WTC11 (cell line): ENCODE results near the gene NFKBIE. TPM values are rescaled to one million over a fixed set of nuclear protein-coding genes. Genes with fewer than 3 reads are reported as not detected.
A peak's percentile ranks its signal among the peaks of the same experiment; 100 is the strongest.

Source experiments
- ATAC-seq: fragments of 200-7000 bp; cut with Tn5 transposase; 2 replicates; pipeline ENCODE4 v1.10.0; 2021; ENCODE audit warnings: mild to moderate bottlenecking, moderate library complexity
- CTCF ChIA-PET: fragments of 300-600 bp; sonication (Branson Sonifier 250); formaldehyde crosslinking; loops from one replicate; lab custom pipeline; 2021; ENCODE audit warnings: antibody characterized with exemption; lab: Charles Lee
- POLR2A ChIA-PET: fragments of 350-600 bp; sonication (Branson Sonifier 250); formaldehyde crosslinking; loops from one replicate; lab custom pipeline; 2021; ENCODE audit warnings: antibody characterized with exemption; lab: Charles Lee
- DNase-seq: peaks from one replicate; pipeline ENCODE4 v3.0.0; 2021; ENCODE audit warnings: low spot score
- H3K27ac Mint-ChIP-seq: 2 replicates; pipeline ENCODE4 v1.8.0; 2021; ENCODE audit warnings: mixed read lengths
- H3K27me3 Mint-ChIP-seq: 2 replicates; pipeline ENCODE4 v1.8.0; 2021; ENCODE audit warnings: low read depth, mild to moderate bottlenecking, moderate library complexity, mixed read lengths
- H3K36me3 Mint-ChIP-seq: 2 replicates; pipeline ENCODE4 v1.8.0; 2021; ENCODE audit warnings: mixed read lengths
- H3K4me1 Mint-ChIP-seq: 2 replicates; pipeline ENCODE4 v1.8.0; 2022; ENCODE audit warnings: mixed read lengths
- H3K4me3 Mint-ChIP-seq: 2 replicates; pipeline ENCODE4 v1.8.0; 2021; ENCODE audit warnings: mild to moderate bottlenecking, moderate library complexity, mixed read lengths
- H3K9me3 Mint-ChIP-seq: 2 replicates; pipeline ENCODE4 v1.8.0; 2021; ENCODE audit warnings: mixed read lengths
- ETV6 ChIP-seq: sonication (generic); formaldehyde crosslinking; IDR thresholded peaks from 2 replicates; pipeline ENCODE4 v1.8.1; 2022; ENCODE audit warnings: mild to moderate bottlenecking, missing genetic modification reagents
- NFATC4 ChIP-seq: fragments of 250-450 bp; sonication (Bioruptor Pico); IDR thresholded peaks from 2 replicates; pipeline ENCODE4 v1.9.0; 2021; ENCODE audit warnings: mild to moderate bottlenecking
- NFE2L1 ChIP-seq: sonication (generic); formaldehyde crosslinking; IDR thresholded peaks from 2 replicates; pipeline ENCODE4 v1.8.1; 2023; ENCODE audit warnings: missing genetic modification reagents
- RELA ChIP-seq: sonication (generic); formaldehyde crosslinking; IDR thresholded peaks from 2 replicates; pipeline ENCODE4 v1.8.1; 2022; ENCODE audit warnings: missing genetic modification reagents, mild to moderate bottlenecking, borderline replicate concordance
- RORB ChIP-seq: fragments of 250-450 bp; sonication (Bioruptor Pico); IDR thresholded peaks from 2 replicates; pipeline ENCODE4 v1.9.0; 2021; ENCODE audit warnings: mild to moderate bottlenecking
- TP53 ChIP-seq: sonication (generic); formaldehyde crosslinking; IDR thresholded peaks from 2 replicates; pipeline ENCODE4 v1.8.1; 2023; ENCODE audit warnings: mild to moderate bottlenecking, missing genetic modification reagents
- ZNF317 ChIP-seq: sonication (generic); formaldehyde crosslinking; IDR thresholded peaks from 2 replicates; pipeline ENCODE4 v1.8.1; 2023; ENCODE audit warnings: low read depth, mild to moderate bottlenecking, moderate library complexity, missing genetic modification reagents, borderline replicate concordance
- total RNA-seq: library from RNA; stranded (reverse); gene quantifications from 3 replicates; pipeline ENCODE4 v1.2.3, GENCODE V29; 2021
- TF ChIP-seq, protein P1 (sequence below): sonication (generic); formaldehyde crosslinking; IDR thresholded peaks from 2 replicates; pipeline ENCODE4 v1.8.0; 2023; ENCODE audit warnings: mild to moderate bottlenecking, missing genetic modification reagents
- TF ChIP-seq, protein P2 (sequence below): sonication (generic); formaldehyde crosslinking; IDR thresholded peaks from 2 replicates; pipeline ENCODE4 v1.8.0; 2022; ENCODE audit warnings: mild to moderate bottlenecking, missing genetic modification reagents
- TF ChIP-seq, protein P3 (sequence below): fragments of 250-450 bp; sonication (Bioruptor Pico); IDR thresholded peaks from 2 replicates; pipeline ENCODE4 v1.9.0; 2021; ENCODE audit warnings: mild to moderate bottlenecking
- TF ChIP-seq, protein P4 (sequence below): sonication (generic); formaldehyde crosslinking; IDR thresholded peaks from 2 replicates; pipeline ENCODE4 v1.8.0; 2022; ENCODE audit warnings: mild to moderate bottlenecking, missing genetic modification reagents
- TF ChIP-seq, protein P5 (sequence below): sonication (generic); formaldehyde crosslinking; IDR thresholded peaks from 2 replicates; pipeline ENCODE4 v1.8.1; 2023; ENCODE audit warnings: mild to moderate bottlenecking, moderate library complexity, missing genetic modification reagents

Gene NFKBIE
- total RNA-seq, 1 experiment from 2014 or later = 10.3 TPM

DNA sequence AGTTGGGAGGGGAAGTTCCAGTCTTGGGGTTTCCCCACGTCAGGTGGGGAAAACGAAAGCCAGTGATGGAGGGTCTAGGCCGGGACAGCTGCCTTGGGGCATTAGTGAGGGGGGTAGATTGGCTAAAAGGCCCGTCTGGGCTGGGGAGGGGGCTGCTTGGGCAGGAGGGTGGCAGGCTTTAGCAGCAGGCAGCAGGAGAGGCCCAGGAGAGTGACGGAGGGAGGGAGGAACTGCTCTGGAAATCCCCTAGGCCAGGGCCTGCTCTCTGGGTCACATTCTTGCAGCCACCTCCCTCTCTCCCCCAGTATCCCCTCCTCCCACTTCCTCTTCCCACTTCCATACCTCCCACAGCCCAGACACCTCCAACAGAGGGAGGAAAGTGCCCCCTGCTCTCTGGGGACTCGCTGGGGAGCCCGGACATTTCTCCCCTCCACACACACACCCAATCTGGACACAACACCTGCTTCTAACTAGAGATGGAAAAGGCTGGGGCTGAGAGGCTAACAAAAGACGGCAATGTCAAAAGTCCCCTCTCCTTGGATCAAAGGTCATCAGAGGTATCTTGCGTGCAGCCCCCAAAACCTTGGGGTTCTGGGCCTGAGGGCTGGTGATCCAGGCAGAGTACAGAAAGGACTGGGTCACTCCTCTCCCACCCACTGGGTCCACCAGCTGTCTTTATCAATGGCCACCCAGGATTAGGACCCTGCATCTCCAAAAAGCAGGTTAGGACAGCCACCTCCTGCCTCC is 1.8 kb downstream of the NFKBIE start:
- DNase-seq (no peak), ATAC-seq (peak; percentile 7)
- CTCF ChIA-PET = interaction anchor here (1.0 to 1.5 kb wide), 2 partner anchors 49 to 167 kb away, joined by 4 read pairs; partner anchors contain the start of gene AARS2
- H3K27ac Mint-ChIP-seq = no peak overlapping the region
- POLR2A ChIA-PET = interaction anchor here (1.2 kb wide), 1 partner anchor 17 kb away, joined by 3 read pairs; the partner anchor contains the start of gene HSP90AB1
- peaks cover 33% of the 10 kb centered on the region for H3K4me1 Mint-ChIP-seq
- TF ChIP-seq, protein P1, sequence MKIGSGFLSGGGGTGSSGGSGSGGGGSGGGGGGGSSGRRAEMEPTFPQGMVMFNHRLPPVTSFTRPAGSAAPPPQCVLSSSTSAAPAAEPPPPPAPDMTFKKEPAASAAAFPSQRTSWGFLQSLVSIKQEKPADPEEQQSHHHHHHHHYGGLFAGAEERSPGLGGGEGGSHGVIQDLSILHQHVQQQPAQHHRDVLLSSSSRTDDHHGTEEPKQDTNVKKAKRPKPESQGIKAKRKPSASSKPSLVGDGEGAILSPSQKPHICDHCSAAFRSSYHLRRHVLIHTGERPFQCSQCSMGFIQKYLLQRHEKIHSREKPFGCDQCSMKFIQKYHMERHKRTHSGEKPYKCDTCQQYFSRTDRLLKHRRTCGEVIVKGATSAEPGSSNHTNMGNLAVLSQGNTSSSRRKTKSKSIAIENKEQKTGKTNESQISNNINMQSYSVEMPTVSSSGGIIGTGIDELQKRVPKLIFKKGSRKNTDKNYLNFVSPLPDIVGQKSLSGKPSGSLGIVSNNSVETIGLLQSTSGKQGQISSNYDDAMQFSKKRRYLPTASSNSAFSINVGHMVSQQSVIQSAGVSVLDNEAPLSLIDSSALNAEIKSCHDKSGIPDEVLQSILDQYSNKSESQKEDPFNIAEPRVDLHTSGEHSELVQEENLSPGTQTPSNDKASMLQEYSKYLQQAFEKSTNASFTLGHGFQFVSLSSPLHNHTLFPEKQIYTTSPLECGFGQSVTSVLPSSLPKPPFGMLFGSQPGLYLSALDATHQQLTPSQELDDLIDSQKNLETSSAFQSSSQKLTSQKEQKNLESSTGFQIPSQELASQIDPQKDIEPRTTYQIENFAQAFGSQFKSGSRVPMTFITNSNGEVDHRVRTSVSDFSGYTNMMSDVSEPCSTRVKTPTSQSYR (CRISPR knock-in tag) = no peak
- TF ChIP-seq ETV6 (CRISPR knock-in tag) = peak; percentile 71
- H3K9me3 Mint-ChIP-seq = no peaks in the 10 kb centered on the region
- H3K27me3 Mint-ChIP-seq = peaks cover 12% of the 10 kb centered on the region
- H3K36me3 Mint-ChIP-seq = peaks cover 4% of the 10 kb centered on the region; the same call in 1 of the 2 replicates
- peak overlapping the region; percentile 95 for H3K4me3 Mint-ChIP-seq

DNA sequence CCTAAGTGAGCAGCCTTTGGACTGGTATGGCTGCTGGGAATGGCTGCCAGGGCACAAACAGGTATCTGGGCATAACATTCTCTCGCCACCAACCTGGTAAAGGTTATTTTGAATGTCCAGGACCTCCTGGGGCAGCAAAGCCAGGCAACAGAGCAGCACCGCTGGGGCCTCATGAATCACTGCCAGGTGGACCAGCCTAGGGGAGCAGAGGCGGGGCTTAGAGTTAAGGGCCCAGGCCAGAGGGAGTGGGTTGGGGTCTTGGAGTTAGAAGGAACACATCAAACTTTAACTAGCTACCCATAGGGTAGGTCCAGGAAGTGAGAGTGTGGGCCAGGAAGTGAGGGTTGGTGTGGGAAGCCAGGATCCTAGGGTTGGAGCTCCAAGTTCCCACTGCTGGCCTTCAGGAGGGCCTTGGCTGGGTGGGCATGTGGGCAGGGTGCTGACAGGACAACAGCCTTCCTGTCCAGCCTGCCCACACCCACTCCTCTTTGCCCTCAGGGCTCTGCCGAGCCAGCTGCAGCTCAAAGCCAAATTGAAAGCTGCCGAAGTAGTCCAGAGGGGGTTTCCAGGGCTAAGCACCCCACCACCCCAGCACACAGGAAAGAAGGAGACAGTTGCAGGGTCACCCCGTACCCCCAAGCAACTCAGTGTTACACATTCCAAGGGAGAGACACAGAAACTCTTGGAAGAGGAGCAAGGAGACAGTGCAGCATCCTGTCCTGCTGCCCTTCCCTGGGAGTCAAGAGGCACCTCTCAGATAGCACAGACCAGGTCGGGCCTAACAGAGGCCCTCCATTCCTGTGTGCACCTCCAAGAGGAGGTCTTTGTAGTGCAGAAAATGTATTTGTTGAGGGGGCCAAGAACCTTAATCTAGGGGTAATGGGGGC is 2.6 kb downstream of the NFKBIE start:
- no peak for DNase-seq
- TF ChIP-seq ETV6 (CRISPR knock-in tag) (no peak), RORB (CRISPR knock-in tag) (no peak), ZNF317 (CRISPR knock-in tag) (no peak), RELA (no peak), NFATC4 (CRISPR knock-in tag) (no peak), NFE2L1 (no peak), TP53 (CRISPR knock-in tag) (no peak)
- TF ChIP-seq, protein P2, sequence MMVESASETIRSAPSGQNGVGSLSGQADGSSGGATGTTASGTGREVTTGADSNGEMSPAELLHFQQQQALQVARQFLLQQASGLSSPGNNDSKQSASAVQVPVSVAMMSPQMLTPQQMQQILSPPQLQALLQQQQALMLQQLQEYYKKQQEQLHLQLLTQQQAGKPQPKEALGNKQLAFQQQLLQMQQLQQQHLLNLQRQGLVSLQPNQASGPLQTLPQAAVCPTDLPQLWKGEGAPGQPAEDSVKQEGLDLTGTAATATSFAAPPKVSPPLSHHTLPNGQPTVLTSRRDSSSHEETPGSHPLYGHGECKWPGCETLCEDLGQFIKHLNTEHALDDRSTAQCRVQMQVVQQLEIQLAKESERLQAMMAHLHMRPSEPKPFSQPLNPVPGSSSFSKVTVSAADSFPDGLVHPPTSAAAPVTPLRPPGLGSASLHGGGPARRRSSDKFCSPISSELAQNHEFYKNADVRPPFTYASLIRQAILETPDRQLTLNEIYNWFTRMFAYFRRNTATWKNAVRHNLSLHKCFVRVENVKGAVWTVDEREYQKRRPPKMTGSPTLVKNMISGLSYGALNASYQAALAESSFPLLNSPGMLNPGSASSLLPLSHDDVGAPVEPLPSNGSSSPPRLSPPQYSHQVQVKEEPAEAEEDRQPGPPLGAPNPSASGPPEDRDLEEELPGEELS (CRISPR knock-in tag) = no peak
- TF ChIP-seq, protein P3, sequence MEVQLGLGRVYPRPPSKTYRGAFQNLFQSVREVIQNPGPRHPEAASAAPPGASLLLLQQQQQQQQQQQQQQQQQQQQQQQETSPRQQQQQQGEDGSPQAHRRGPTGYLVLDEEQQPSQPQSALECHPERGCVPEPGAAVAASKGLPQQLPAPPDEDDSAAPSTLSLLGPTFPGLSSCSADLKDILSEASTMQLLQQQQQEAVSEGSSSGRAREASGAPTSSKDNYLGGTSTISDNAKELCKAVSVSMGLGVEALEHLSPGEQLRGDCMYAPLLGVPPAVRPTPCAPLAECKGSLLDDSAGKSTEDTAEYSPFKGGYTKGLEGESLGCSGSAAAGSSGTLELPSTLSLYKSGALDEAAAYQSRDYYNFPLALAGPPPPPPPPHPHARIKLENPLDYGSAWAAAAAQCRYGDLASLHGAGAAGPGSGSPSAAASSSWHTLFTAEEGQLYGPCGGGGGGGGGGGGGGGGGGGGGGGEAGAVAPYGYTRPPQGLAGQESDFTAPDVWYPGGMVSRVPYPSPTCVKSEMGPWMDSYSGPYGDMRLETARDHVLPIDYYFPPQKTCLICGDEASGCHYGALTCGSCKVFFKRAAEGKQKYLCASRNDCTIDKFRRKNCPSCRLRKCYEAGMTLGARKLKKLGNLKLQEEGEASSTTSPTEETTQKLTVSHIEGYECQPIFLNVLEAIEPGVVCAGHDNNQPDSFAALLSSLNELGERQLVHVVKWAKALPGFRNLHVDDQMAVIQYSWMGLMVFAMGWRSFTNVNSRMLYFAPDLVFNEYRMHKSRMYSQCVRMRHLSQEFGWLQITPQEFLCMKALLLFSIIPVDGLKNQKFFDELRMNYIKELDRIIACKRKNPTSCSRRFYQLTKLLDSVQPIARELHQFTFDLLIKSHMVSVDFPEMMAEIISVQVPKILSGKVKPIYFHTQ = no peak
- TF ChIP-seq, all 79 proteins: peak for 0
- ChIA-PET POLR2A (interaction anchor here (1.2 kb wide), 1 partner anchor 16 kb away, joined by 3 read pairs; the partner anchor contains the start of gene HSP90AB1), CTCF (interaction anchor here (0.6 to 1.7 kb wide), 3 partner anchors 42 to 1275 kb away, joined by 3 to 6 read pairs (median 4); no protein-coding TSS in a partner anchor)
- Mint-ChIP-seq H3K36me3 (peaks cover 4% of the 10 kb centered on the region; the same call in 1 of the 2 replicates), H3K4me1 (peaks cover 32% of the 10 kb centered on the region), H3K27me3 (peaks cover 9% of the 10 kb centered on the region), H3K4me3 (peak overlapping the region; percentile 95), H3K27ac (no peak overlapping the region), H3K9me3 (no peaks in the 10 kb centered on the region)
- ATAC-seq = no peak

DNA sequence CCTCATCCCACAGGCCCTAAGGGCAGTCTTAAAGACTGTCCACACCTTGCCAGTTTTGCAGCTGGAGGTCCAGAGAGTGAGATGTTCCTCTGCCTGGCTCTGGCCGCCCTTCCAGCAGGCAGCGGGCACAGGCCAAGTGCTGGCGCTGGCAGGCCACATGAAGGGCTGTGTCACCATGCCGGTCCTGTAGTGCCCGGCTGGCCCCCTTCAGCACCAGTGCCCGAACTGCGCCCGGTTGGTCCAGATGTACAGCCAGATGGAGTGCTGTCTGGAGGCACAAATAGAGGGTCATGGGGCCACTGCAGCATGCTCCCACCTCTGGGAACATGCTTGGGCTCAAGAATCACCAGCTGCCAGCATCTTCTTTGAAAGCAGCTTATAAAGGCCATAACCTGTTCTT is 3.8 kb downstream of the NFKBIE start:
- H3K4me3 Mint-ChIP-seq = no peak overlapping the region
- POLR2A ChIA-PET = no interaction called here
- TF ChIP-seq, protein P4, sequence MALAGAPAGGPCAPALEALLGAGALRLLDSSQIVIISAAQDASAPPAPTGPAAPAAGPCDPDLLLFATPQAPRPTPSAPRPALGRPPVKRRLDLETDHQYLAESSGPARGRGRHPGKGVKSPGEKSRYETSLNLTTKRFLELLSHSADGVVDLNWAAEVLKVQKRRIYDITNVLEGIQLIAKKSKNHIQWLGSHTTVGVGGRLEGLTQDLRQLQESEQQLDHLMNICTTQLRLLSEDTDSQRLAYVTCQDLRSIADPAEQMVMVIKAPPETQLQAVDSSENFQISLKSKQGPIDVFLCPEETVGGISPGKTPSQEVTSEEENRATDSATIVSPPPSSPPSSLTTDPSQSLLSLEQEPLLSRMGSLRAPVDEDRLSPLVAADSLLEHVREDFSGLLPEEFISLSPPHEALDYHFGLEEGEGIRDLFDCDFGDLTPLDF (CRISPR knock-in tag) = no peak
- TF ChIP-seq, protein P5, sequence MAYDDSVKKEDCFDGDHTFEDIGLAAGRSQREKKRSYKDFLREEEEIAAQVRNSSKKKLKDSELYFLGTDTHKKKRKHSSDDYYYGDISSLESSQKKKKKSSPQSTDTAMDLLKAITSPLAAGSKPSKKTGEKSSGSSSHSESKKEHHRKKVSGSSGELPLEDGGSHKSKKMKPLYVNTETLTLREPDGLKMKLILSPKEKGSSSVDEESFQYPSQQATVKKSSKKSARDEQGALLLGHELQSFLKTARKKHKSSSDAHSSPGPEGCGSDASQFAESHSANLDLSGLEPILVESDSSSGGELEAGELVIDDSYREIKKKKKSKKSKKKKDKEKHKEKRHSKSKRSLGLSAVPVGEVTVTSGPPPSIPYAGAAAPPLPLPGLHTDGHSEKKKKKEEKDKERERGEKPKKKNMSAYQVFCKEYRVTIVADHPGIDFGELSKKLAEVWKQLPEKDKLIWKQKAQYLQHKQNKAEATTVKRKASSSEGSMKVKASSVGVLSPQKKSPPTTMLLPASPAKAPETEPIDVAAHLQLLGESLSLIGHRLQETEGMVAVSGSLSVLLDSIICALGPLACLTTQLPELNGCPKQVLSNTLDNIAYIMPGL = no peak
- TF ChIP-seq, protein P1 (CRISPR knock-in tag) = no peak

More for the DNA sequence above, 3.8 kb downstream of the NFKBIE start:
- no peak overlapping the region for H3K27ac Mint-ChIP-seq
- H3K27me3 Mint-ChIP-seq = peaks cover 6% of the 10 kb centered on the region
- DNase-seq (no peak), ATAC-seq (no peak)
- peaks cover 34% of the 10 kb centered on the region for H3K4me1 Mint-ChIP-seq
- CTCF ChIA-PET = interaction anchor here (1.1 to 1.7 kb wide), 2 partner anchors 43 to 89 kb away, joined by 3 to 6 read pairs; no protein-coding TSS in a partner anchor
- H3K9me3 Mint-ChIP-seq = no peaks in the 10 kb centered on the region
- H3K36me3 Mint-ChIP-seq = peaks cover 4% of the 10 kb centered on the region; the same call in 1 of the 2 replicates
